Activated CD4-positive, alpha-beta memory T cell treated with anti-CD3 and anti-CD28 coated beads for 36 hours (primary cell): ENCODE data around the gene MROH7. TPM values are rescaled to one million over a fixed set of nuclear protein-coding genes. Genes with fewer than 3 reads are reported as not detected.

Experiments
- CTCF ChIA-PET: fragments of 350-600 bp; sonication (Branson Sonifier 250); formaldehyde crosslinking; loops from one replicate; lab custom pipeline; 2021; ENCODE audit warnings: antibody characterized with exemption, inconsistent platforms; lab: Charles Lee
- POLR2A ChIA-PET: fragments of 350-600 bp; sonication (Branson Sonifier 250); formaldehyde crosslinking; loops from one replicate; lab custom pipeline; 2021; ENCODE audit warnings: antibody characterized with exemption; lab: Charles Lee
- DNase-seq: peaks from one replicate; pipeline ENCODE4 v3.0.0-alpha.2; 2020
- H3K27ac Mint-ChIP-seq: one replicate; pipeline ENCODE4 v1.8.0; 2021; ENCODE audit warnings: mixed read lengths
- H3K27me3 Mint-ChIP-seq: one replicate; pipeline ENCODE4 v1.8.0; 2021; ENCODE audit warnings: mixed read lengths
- H3K36me3 Mint-ChIP-seq: one replicate; pipeline ENCODE4 v1.8.0; 2021; ENCODE audit warnings: mixed read lengths
- H3K4me1 Mint-ChIP-seq: one replicate; pipeline ENCODE4 v1.8.0; 2021; ENCODE audit warnings: low read depth, mixed read lengths
- H3K4me3 Mint-ChIP-seq: one replicate; pipeline ENCODE4 v1.8.0; 2021; ENCODE audit warnings: mild to moderate bottlenecking, mixed read lengths
- H3K9me3 Mint-ChIP-seq: one replicate; pipeline ENCODE4 v1.8.0; 2021; ENCODE audit warnings: mixed read lengths
- intact Hi-C: fragments of 100-400 bp; cut with micrococcal nuclease; formaldehyde crosslinking; loops from one replicate; pipeline ENCODE4 v1.15.1; 2023
- total RNA-seq, 2 experiments: library from RNA; stranded (reverse); gene quantifications; one replicate each; pipeline ENCODE4 v1.2.3, GENCODE V29; 2021

MROH7 gene
- total RNA-seq, 2 experiments from 2014 or later: 0.05 TPM; not detected in 1

DNA sequence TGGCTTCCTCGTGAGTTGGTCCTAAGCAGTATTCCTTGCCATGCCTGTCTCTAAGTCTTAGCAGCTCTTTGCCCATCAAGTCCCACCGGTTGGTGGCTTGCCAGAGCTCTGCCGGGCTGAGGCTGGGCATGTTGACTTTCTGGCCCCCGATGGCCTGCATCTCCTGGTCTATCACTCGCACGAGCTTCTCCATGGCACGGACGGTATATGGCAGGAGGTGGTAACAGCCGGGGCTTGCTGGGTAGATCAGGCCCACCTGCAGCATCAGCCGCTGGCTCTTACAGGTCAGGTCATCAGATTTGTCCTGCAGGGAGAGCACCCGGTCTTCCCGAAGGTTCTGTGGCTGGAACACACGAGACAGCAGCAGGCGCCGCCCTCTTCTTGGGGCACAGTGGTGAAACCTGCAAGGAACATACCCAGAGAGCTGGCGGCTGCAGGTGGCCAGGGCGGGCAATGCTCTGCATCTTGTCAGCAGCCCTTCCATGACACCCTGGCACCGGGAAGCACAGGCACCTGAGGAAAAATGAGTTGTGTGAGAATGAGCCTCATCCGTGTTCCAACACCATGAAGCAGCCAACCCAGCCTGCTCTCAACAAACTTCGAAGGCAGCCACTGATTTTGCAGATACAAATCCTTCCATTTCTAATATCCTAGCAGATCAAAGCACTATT lies 117.2 kb downstream of the MROH7 start:
- Mint-ChIP-seq H3K27ac (no peak overlapping the region), H3K4me3 (no peak overlapping the region), H3K4me1 (peaks cover 7% of the 10 kb centered on the region), H3K27me3 (no peaks in the 10 kb centered on the region), H3K9me3 (no peaks in the 10 kb centered on the region), H3K36me3 (peaks cover 6% of the 10 kb centered on the region)
- intact Hi-C loops: no loop called here
- POLR2A ChIA-PET: no interaction called here
- CTCF ChIA-PET: interaction anchor here (0.7 to 1.0 kb wide), 2 partner anchors 33 to 44 kb away, joined by 3 to 4 read pairs; partner anchors contain the start of gene TTC4
- DNase-seq: no peak

Other genes starting within 250 kb of the MROH7 start
- 10 to 100 TPM; 44.4 to 49.6 TPM for gene SSBP3, start 235.4 kb upstream of the MROH7 start, total RNA-seq
- gene ACOT11, start 93.6 kb upstream of the MROH7 start, total RNA-seq: 1 to 10 TPM in 1 of 2 experiments, under 1 TPM in 1; 0.99 to 1.1 TPM
- not detected for gene FAM151A, start 18.3 kb upstream of the MROH7 start, total RNA-seq
- 10 to 100 TPM; 32.7 to 33.5 TPM for gene TTC4, start 74.1 kb downstream of the MROH7 start, total RNA-seq
- 1 to 10 TPM; 5.6 to 5.7 TPM for gene PARS2, start 122.7 kb downstream of the MROH7 start, total RNA-seq
- gene TTC22, start 159.5 kb downstream of the MROH7 start, total RNA-seq: 1 to 10 TPM; 4.6 to 5.3 TPM
- gene DHCR24, start 245.4 kb downstream of the MROH7 start, total RNA-seq: 10 to 100 TPM; 72.6 to 75.1 TPM